Head of caudate nucleus (tissue), 42 donors: Measurements from ENCODE around the gene AKAP9.

Source experiments
- DNase-seq, 42 donors: peaks; one replicate each; pipeline versions ENCODE4 v3.0.0 to v3.0.0-alpha.2; 2020 to 2021; ENCODE audit warnings: mixed read lengths in 7 of 42
- intact Hi-C: fragments of 100-400 bp; cut with DNase I; formaldehyde crosslinking; loops from one replicate; pipeline ENCODE4 v1.15.0; 2022

Gene AKAP9

GRCh38 chr7:92150450-92151017, 209.9 kb downstream of the AKAP9 start:
- intact Hi-C loops, result no loop called here
- DNase-seq, result no peak

GRCh38 chr7:92155108-92155739, 214.6 kb downstream of the AKAP9 start:
- no peak for DNase-seq
- intact Hi-C loops, result no loop called here

GRCh38 chr7:92156990-92157389, 216.3 kb downstream of the AKAP9 start:
- intact Hi-C loops, result no loop called here
- no peak for DNase-seq

- intact Hi-C loops, result no loop called here
- DNase-seq, result no peak
Measured at GRCh38 chr7:92158660-92159575, 218.3 kb downstream of the AKAP9 start.
